PC-3 (cell line): Measurements from ENCODE around the gene RBM7. TPM values are rescaled to one million over a fixed set of nuclear protein-coding genes. Genes with fewer than 3 reads are reported as not detected.

Experiments used
- ATAC-seq: fragments of 200-7000 bp; cut with Tn5 transposase; 2 replicates; pipeline ENCODE4 v1.9.1; 2020; ENCODE audit warnings: mild to moderate bottlenecking, moderate library complexity
- BruUV-seq: library from RNA; stranded (reverse); fragments of 400-500 nt; replicated peaks from 2 replicates; lab custom pipeline; 2021; lab: Mats Ljungman, UMichigan
- CTCF ChIA-PET: fragments of 300-600 bp; sonication (Branson Sonifier 250); formaldehyde crosslinking; loops from one replicate; lab custom pipeline; 2022; ENCODE audit warnings: antibody characterized with exemption; lab: Charles Lee
- POLR2A ChIA-PET: fragments of 300-600 bp; sonication (Branson Sonifier 250); formaldehyde crosslinking; loops from one replicate; lab custom pipeline; 2022; ENCODE audit warnings: antibody characterized with exemption; ENCODE audit not compliant: unreplicated experiment; lab: Charles Lee
- DNase-seq: peaks from one replicate; pipeline ENCODE4 v3.0.0-alpha.2; 2015
- H2AFZ ChIP-seq: fragments of 300-600 bp; sonication (generic); 2 replicates; pipeline ENCODE4 v1.6.0; 2016; ENCODE audit warnings: antibody characterized with exemption, low read length
- H3F3A ChIP-seq: fragments of 300-600 bp; sonication (generic); one replicate; pipeline ENCODE4 v1.6.0; 2017; ENCODE audit warnings: antibody characterized with exemption, low read length, control low read depth, mild to moderate bottlenecking; ENCODE audit not compliant: unreplicated experiment
- H3K27ac ChIP-seq: fragments of 300-600 bp; sonication (generic); 2 replicates; pipeline ENCODE4 v1.5.1; 2016; ENCODE audit warnings: mild to moderate bottlenecking, low read length
- H3K27me3 ChIP-seq: fragments of 300-600 bp; sonication (generic); 2 replicates; pipeline ENCODE4 v1.6.1; 2016; ENCODE audit warnings: low read length, mixed read lengths
- H3K36me3 ChIP-seq: fragments of 300-600 bp; sonication (generic); 2 replicates; pipeline ENCODE4 v1.6.1; 2016; ENCODE audit warnings: low read depth, mixed run types, low read length, mixed read lengths
- H3K4me1 ChIP-seq: fragments of 300-600 bp; sonication (generic); 2 replicates; pipeline ENCODE4 v1.5.1; 2016; ENCODE audit warnings: low read length; ENCODE audit not compliant: insufficient read depth
- H3K4me2 ChIP-seq: fragments of 300-600 bp; sonication (generic); 2 replicates; pipeline ENCODE4 v1.6.0; 2016; ENCODE audit warnings: low read length
- H3K4me3 ChIP-seq: fragments of 300-600 bp; sonication (generic); 2 replicates; pipeline ENCODE4 v1.5.1; 2016; ENCODE audit warnings: mild to moderate bottlenecking, low read length, mixed read lengths
- H3K79me2 ChIP-seq: fragments of 300-600 bp; sonication (generic); 2 replicates; pipeline ENCODE4 v1.6.1; 2017; ENCODE audit warnings: low read length, mixed read lengths
- H3K9ac ChIP-seq: fragments of 300-600 bp; sonication (generic); 2 replicates; pipeline ENCODE4 v1.6.0; 2016; ENCODE audit warnings: mild to moderate bottlenecking, low read length
- H3K9me2 ChIP-seq: fragments of 300-600 bp; sonication (generic); replicated peaks from 2 replicates; pipeline ENCODE4 v1.6.1; 2016; ENCODE audit warnings: mixed run types, low read length, mixed read lengths
- H3K9me3 ChIP-seq: fragments of 300-600 bp; sonication (generic); 2 replicates; pipeline ENCODE4 v1.6.1; 2016; ENCODE audit warnings: low read length, mixed read lengths
- H4K20me1 ChIP-seq: fragments of 300-600 bp; sonication (generic); 2 replicates; pipeline ENCODE4 v1.6.1; 2016; ENCODE audit warnings: low read length, mixed read lengths
- EZH2 ChIP-seq: fragments of 300-600 bp; sonication (generic); IDR thresholded peaks from one replicate; pipeline ENCODE4 v1.6.1; 2017; ENCODE audit warnings: antibody characterized with exemption, mild to moderate bottlenecking, low read length; ENCODE audit not compliant: unreplicated experiment
- EZH2phosphoT487 ChIP-seq: fragments of 300-600 bp; sonication (generic); IDR thresholded peaks from 2 replicates; pipeline ENCODE4 v1.6.1; 2018; ENCODE audit warnings: mild to moderate bottlenecking, antibody characterized with exemption, low read length, borderline replicate concordance
- intact Hi-C: fragments of 100-400 bp; cut with micrococcal nuclease; formaldehyde crosslinking; loops from 2 replicates; pipeline ENCODE4 v1.9.0; 2023
- total RNA-seq: library from RNA; depleted of rRNA; stranded (reverse); fragments of >200 nt; gene quantifications from 2 replicates; pipeline ENCODE4 v1.2.3, GENCODE V29; 2014
- TF ChIP-seq, protein P1 (sequence below): fragments of 300-600 bp; sonication (generic); conservative IDR thresholded peaks from 2 replicates; pipeline ENCODE4 v1.5.1; 2017; ENCODE audit warnings: antibody characterized with exemption, low read depth, mild to moderate bottlenecking, low read length

Gene RBM7
- total RNA-seq, 1 experiment from 2014 or later, result 30.1 TPM

DNA sequence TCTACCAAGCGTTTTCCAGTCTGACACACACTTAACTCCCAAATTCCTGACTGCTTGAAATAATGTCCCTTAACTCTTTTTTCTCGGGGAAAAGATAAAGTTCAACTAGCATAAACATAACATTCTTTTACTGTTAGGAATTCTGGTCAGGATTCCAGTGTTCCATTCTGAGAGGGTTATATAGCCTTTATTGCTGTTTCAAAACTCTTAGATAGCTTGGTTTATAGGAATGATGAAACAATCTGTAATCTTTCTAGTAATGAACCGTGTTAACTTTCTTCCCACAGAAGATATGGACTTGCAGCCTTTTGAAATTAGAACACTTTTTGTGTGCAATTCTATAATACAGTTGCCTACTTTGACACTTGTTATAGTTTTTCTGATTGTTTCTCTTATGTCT, 47.4 kb downstream of the RBM7 start:
- peaks cover 41% of the 10 kb centered on the region; the same call in 1 of the 2 replicates for H3K36me3 ChIP-seq
- intact Hi-C loops, result no loop called here
- CTCF ChIA-PET, result no interaction called here

DNA sequence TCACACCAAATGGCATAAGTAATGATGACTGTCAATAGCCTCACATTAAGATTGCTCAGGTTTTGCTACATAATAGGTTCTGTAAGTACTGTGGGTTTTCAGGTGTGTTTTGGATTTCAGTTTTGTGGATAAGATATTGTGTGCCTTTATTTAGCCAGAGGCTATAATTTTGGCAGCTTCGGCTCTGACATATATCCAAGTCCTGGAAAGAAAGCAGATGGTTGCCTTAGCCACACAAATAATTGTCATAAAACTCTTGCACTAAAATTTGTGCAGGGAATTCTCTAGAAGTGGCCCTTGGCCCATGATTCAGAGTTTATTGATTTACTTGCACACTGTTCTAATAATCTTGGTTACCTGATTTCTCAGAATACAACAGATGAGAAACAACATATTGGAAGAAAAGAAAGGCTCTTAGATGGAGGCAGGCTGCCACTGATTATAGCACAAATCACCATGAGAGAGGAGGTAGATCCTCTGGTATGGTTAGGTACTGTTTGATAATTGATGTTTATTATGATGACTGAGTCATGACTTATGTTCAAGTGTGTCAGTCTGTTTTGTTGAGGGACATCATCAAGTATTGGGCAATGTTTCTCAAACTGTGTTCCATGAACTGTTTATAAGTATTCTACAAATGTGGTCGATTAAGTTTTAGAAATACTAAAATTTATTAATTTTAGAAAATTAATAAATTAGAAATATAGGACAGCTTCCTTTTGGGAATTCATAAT, 48.5 kb downstream of the RBM7 start:
- Histone ChIP-seq H4K20me1 (peaks cover 9% of the 10 kb centered on the region; the same call in 1 of the 2 replicates), H3K4me3 (no peak overlapping the region), H3K4me2 (no peak overlapping the region), H2AFZ (no peak overlapping the region), H3K9ac (no peak overlapping the region), H3F3A (no peaks in the 10 kb centered on the region), H3K27ac (no peak overlapping the region), H3K27me3 (no peaks in the 10 kb centered on the region), H3K4me1 (0 out of 2 replicates have a peak, but pooled peaks cover 8% of the 10 kb centered on the region), H3K9me3 (no peaks in the 10 kb centered on the region), H3K9me2 (no peaks in the 10 kb centered on the region), H3K79me2 (peaks cover 23% of the 10 kb centered on the region), H3K36me3 (peaks cover 43% of the 10 kb centered on the region; the same call in 1 of the 2 replicates)
- intact Hi-C loops, result no loop called here
- DNase-seq (peak; percentile 46), ATAC-seq (peak; percentile 60)
- ChIA-PET POLR2A (no interaction called here), CTCF (no interaction called here)
- TF ChIP-seq EZH2phosphoT487, result no peak
- no peak for TF ChIP-seq EZH2
- TF ChIP-seq, protein P1, sequence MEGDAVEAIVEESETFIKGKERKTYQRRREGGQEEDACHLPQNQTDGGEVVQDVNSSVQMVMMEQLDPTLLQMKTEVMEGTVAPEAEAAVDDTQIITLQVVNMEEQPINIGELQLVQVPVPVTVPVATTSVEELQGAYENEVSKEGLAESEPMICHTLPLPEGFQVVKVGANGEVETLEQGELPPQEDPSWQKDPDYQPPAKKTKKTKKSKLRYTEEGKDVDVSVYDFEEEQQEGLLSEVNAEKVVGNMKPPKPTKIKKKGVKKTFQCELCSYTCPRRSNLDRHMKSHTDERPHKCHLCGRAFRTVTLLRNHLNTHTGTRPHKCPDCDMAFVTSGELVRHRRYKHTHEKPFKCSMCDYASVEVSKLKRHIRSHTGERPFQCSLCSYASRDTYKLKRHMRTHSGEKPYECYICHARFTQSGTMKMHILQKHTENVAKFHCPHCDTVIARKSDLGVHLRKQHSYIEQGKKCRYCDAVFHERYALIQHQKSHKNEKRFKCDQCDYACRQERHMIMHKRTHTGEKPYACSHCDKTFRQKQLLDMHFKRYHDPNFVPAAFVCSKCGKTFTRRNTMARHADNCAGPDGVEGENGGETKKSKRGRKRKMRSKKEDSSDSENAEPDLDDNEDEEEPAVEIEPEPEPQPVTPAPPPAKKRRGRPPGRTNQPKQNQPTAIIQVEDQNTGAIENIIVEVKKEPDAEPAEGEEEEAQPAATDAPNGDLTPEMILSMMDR, result no peak
- no TSS peak for BruUV-seq

More for the DNA sequence above, 47.4 kb downstream of the RBM7 start:
- Histone ChIP-seq H3K4me1 (0 out of 2 replicates have a peak, but pooled peaks cover 8% of the 10 kb centered on the region), H3K9ac (no peak overlapping the region), H3K27ac (no peak overlapping the region), H2AFZ (no peak overlapping the region), H3K9me2 (no peaks in the 10 kb centered on the region), H3K4me3 (no peak overlapping the region), H3F3A (no peaks in the 10 kb centered on the region), H3K9me3 (no peaks in the 10 kb centered on the region), H4K20me1 (peaks cover 9% of the 10 kb centered on the region; the same call in 1 of the 2 replicates), H3K79me2 (peaks cover 33% of the 10 kb centered on the region), H3K27me3 (no peaks in the 10 kb centered on the region), H3K4me2 (no peak overlapping the region)
- no TSS peak for BruUV-seq
- TF ChIP-seq, protein P1, result no peak
- no peak for TF ChIP-seq EZH2
- POLR2A ChIA-PET, result no interaction called here
- DNase-seq, result no peak
- no peak for ATAC-seq

DNA sequence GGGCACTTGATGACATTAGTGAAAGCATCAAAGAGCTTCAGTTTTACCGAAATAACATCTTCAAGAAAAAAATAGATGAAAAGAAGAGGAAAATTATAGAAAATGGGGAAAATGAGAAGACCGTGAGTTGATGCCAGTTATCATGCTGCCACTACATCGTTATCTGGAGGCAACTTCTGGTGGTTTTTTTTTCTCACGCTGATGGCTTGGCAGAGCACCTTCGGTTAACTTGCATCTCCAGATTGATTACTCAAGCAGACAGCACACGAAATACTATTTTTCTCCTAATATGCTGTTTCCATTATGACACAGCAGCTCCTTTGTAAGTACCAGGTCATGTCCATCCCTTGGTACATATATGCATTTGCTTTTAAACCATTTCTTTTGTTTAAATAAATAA, 49.4 kb downstream of the RBM7 start:
- ATAC-seq (no peak), DNase-seq (no peak)
- H3K4me1 ChIP-seq, result 0 out of 2 replicates have a peak, but pooled peaks cover 8% of the 10 kb centered on the region
- ChIA-PET POLR2A (no interaction called here), CTCF (interaction anchor here (0.6 kb wide), 1 partner anchor 100 kb away, joined by 3 read pairs; no protein-coding TSS in a partner anchor)
- no peaks in the 10 kb centered on the region for H3K9me3 ChIP-seq
- H3K79me2 ChIP-seq, result peaks cover 13% of the 10 kb centered on the region
- no peaks in the 10 kb centered on the region for H3K27me3 ChIP-seq
- H4K20me1 ChIP-seq, result peaks cover 9% of the 10 kb centered on the region; the same call in 1 of the 2 replicates
- H3K9ac ChIP-seq, result no peak overlapping the region
- TF ChIP-seq, protein P1, result no peak
- TF ChIP-seq EZH2 (no peak), EZH2phosphoT487 (no peak)
- no peaks in the 10 kb centered on the region for H3K9me2 ChIP-seq
- H3F3A ChIP-seq, result no peaks in the 10 kb centered on the region
- BruUV-seq, result no TSS peak
- peaks cover 37% of the 10 kb centered on the region; the same call in 1 of the 2 replicates for H3K36me3 ChIP-seq
- intact Hi-C loops, result no loop called here
- no peak overlapping the region for H3K27ac ChIP-seq
- no peak overlapping the region for H3K4me3 ChIP-seq
- no peak overlapping the region for H2AFZ ChIP-seq
- H3K4me2 ChIP-seq, result no peak overlapping the region
